Pancreas (tissue), 10 donors: ENCODE results near the gene PHLDB3. TPM values are rescaled to one million over a fixed set of nuclear protein-coding genes. Genes with fewer than 3 reads are reported as not detected.

Source experiments
- ATAC-seq, 4 donors: fragments of 200-7000 bp; cut with Tn5 transposase; one replicate each; pipeline versions ENCODE4 v1.8.0 to v1.9.1; 2020; ENCODE audit warnings: mild to moderate bottlenecking in 4 of 4, moderate library complexity in 4 of 4
- DNase-seq, 6 donors: peaks; one replicate each; pipeline ENCODE4 v3.0.0-alpha.2; 2020
- FAIRE-seq: peaks from 2 replicates; lab custom pipeline; 2012; peaks lifted over from hg19 to GRCh38; lab: Jason Lieb, UNC
- H3K27ac ChIP-seq, 4 donors: fragments of 200-600 bp; sonication (generic); 1 replicate in 3 of 4; 2 replicates in 1 of 4; pipeline versions ENCODE4 v1.5.0 to v1.8.0; 2020
- H3K27me3 ChIP-seq, 4 donors: fragments of 200-600 bp; one replicate each; pipeline ENCODE4 v1.8.0; 2021
- H3K36me3 ChIP-seq, 3 donors: fragments of 200-600 bp; sonication (generic) in 1 of 3; one replicate each; pipeline versions ENCODE4 v1.5.0 to v1.8.0; 2020 to 2021
- H3K4me1 ChIP-seq, 3 donors: fragments of 200-600 bp; one replicate each; pipeline ENCODE4 v1.8.0; 2021
- H3K4me3 ChIP-seq, 4 donors: fragments of 200-600 bp; sonication (generic) in 2 of 4; one replicate each; pipeline versions ENCODE4 v1.5.0 to v1.8.0; 2020 to 2021
- H3K9me3 ChIP-seq, 4 donors: fragments of 200-600 bp; one replicate each; pipeline ENCODE4 v1.8.0; 2021
- CTCF ChIP-seq, 4 donors: fragments of 200-600 bp; sonication (generic) in 3 of 4; IDR thresholded peaks; one replicate each; pipeline versions ENCODE4 v1.5.0 to v1.8.0; 2021; ENCODE audit warnings: antibody characterized with exemption in 4 of 4
- WGBS, 2 donors: extraction: QIAGEN DNeasy Blood & Tissue Kit; methylation state at CpG; one replicate each; pipeline ENCODE4 v1.1.7; 2013; 5-methylcytosine and 5-hydroxymethylcytosine counted together
- intact Hi-C, 3 donors: fragments of 100-400 bp; cut with DNase I; formaldehyde crosslinking; loops; one replicate each; pipeline versions ENCODE4 v1.11.1 to v1.14.2; 2022
- polyA plus RNA-seq, 2 donors: library from polyadenylated mRNA; stranded (reverse); fragments of 200-250 nt; gene quantifications; one replicate each; pipeline ENCODE4 v1.2.3, GENCODE V29; 2013
- total RNA-seq, 6 donors: library from RNA; stranded (reverse); fragmentation: NEBNext Ultra II Directional in 4 of 6; extraction: Animal tissue kit (Norgen Biotek cat#: 25700) in 4 of 6; gene quantifications; one replicate each; pipeline versions ENCODE4 v1.2.1 to v1.2.4, GENCODE V29; 2021 to 2023
- donor health status: healthy with polysubstance abuse.
- donor health status: DM: no; HTN: no; CAD: no; lungs with moderate emphysema.
- donor health status: DM: no; HTN: no; CAD: no.
- donor health status: control.
- donor health status: control.
- donor health status: Bipolar disorder and iron deficiency.
- donor health status: DM: yes; HTN: yes; CAD: no.
- donor health status: DM: no; HTN: no; CAD: no.
- donor health status: DM: no; HTN: no; CAD: no.
- donor health status: DM: yes; HTN: yes; CAD: no.

PHLDB3 gene
- total and polyA plus RNA-seq, 8 donors: 7.2 to 33.7 (median 10.7) TPM

GRCh38 chr19:43435775-43436174, 68.8 kb downstream of the PHLDB3 start:
- intact Hi-C loops: no loop called here
- H3K4me3 ChIP-seq: no peak overlapping the region
- no peaks in the 10 kb centered on the region for H3K4me1 ChIP-seq
- H3K27ac ChIP-seq: no peak overlapping the region
- H3K27me3 ChIP-seq: no peaks in the 10 kb centered on the region
- 81 to 85% methylated on average over 3 of the region's 3 CpGs for WGBS, 2 donors
- H3K36me3 ChIP-seq: no peaks in the 10 kb centered on the region
- ATAC-seq (no peak), DNase-seq (no peak), FAIRE-seq (no peak)
- no peaks in the 10 kb centered on the region for H3K9me3 ChIP-seq
- no peak for TF ChIP-seq CTCF (IDR thresholded peaks at IDR 0.05)

- FAIRE-seq: no peak
- no peak for DNase-seq
Measured at GRCh38 chr19:43433689-43434088, 70.9 kb downstream of the PHLDB3 start.

GRCh38 chr19:43433358-43433673, 71.2 kb downstream of the PHLDB3 start:
- Histone ChIP-seq H3K9me3 (no peaks in the 10 kb centered on the region), H3K36me3 (no peaks in the 10 kb centered on the region), H3K27ac (no peak overlapping the region), H3K27me3 (no peaks in the 10 kb centered on the region), H3K4me1 (no peaks in the 10 kb centered on the region), H3K4me3 (no peak overlapping the region)
- no peak for TF ChIP-seq CTCF (IDR thresholded peaks at IDR 0.05)
- WGBS, 2 donors: 93 to 97% methylated on average over 2 of the region's 2 CpGs
- intact Hi-C loops: no loop called here
- FAIRE-seq (no peak), ATAC-seq (no peak), DNase-seq (no peak)

More at GRCh38 chr19:43433689-43434088, 70.9 kb downstream of the PHLDB3 start:
- 78 to 90% methylated on average over 6 of the region's 6 CpGs for WGBS, 2 donors
- no peaks in the 10 kb centered on the region for H3K27me3 ChIP-seq
- no peak overlapping the region for H3K4me3 ChIP-seq
- no peak for ATAC-seq
- no peaks in the 10 kb centered on the region for H3K9me3 ChIP-seq
- TF ChIP-seq CTCF (IDR thresholded peaks at IDR 0.05): no peak
- H3K27ac ChIP-seq: no peak overlapping the region
- no peaks in the 10 kb centered on the region for H3K4me1 ChIP-seq
- intact Hi-C loops: no loop called here
- H3K36me3 ChIP-seq: no peaks in the 10 kb centered on the region

GRCh38 chr19:43430976-43431375, 73.6 kb downstream of the PHLDB3 start:
- H3K9me3 ChIP-seq: no peaks in the 10 kb centered on the region
- intact Hi-C loops: no loop called here
- H3K27me3 ChIP-seq: no peaks in the 10 kb centered on the region
- 85 to 89% methylated on average over 9 of the region's 9 CpGs for WGBS, 2 donors
- DNase-seq: no peak
- no peak for FAIRE-seq
- no peak for TF ChIP-seq CTCF (IDR thresholded peaks at IDR 0.05)
- peaks cover 12 to 16% (median 15%) of the 10 kb centered on the region in 3 donors for H3K4me1 ChIP-seq
- no peaks in the 10 kb centered on the region for H3K36me3 ChIP-seq
- no peak overlapping the region for H3K4me3 ChIP-seq
- no peak overlapping the region for H3K27ac ChIP-seq
- no peak for ATAC-seq

GRCh38 chr19:43430142-43430710, 74.3 kb downstream of the PHLDB3 start:
- ATAC-seq (no peak), DNase-seq (no peak), FAIRE-seq (no peak)
- intact Hi-C loops: no loop called here
- Histone ChIP-seq H3K36me3 (no peaks in the 10 kb centered on the region), H3K4me3 (no peak overlapping the region), H3K4me1 (peaks cover 16 to 20% (median 16%) of the 10 kb centered on the region in 3 donors), H3K9me3 (no peaks in the 10 kb centered on the region), H3K27me3 (no peaks in the 10 kb centered on the region), H3K27ac (no peak overlapping the region)
- no peak for TF ChIP-seq CTCF (IDR thresholded peaks at IDR 0.05)
- WGBS, 2 donors: 74 to 77% methylated on average over 6 of the region's 6 CpGs
